H9 (cell line): ENCODE measurements around the gene CHL1. TPM values are rescaled to one million over a fixed set of nuclear protein-coding genes. Genes with fewer than 3 reads are reported as not detected.

Source experiments
- DNase-seq: peaks from one replicate; pipeline ENCODE4 v3.0.0-alpha.2; 2017
- H2AFZ ChIP-seq: one replicate; pipeline ENCODE4 v1.6.1; 2013; ENCODE audit warnings: mild to moderate bottlenecking, low read length, control low read depth, moderate library complexity
- H2AK5ac ChIP-seq: 2 replicates; pipeline ENCODE4 v1.6.1; 2013; ENCODE audit warnings: low read length, control low read depth, mixed read lengths; ENCODE audit not compliant: insufficient read length
- H2BK120ac ChIP-seq: one replicate; pipeline ENCODE4 v1.6.1; 2013; ENCODE audit warnings: low read depth, mild to moderate bottlenecking, low read length, control low read depth, inconsistent platforms; ENCODE audit not compliant: poor library complexity, severe bottlenecking
- H2BK12ac ChIP-seq: 2 replicates; pipeline ENCODE4 v1.6.1; 2013; ENCODE audit warnings: low read length, control low read depth, mixed read lengths, low read depth; ENCODE audit not compliant: insufficient read length
- H2BK15ac ChIP-seq: 2 replicates; pipeline ENCODE4 v1.6.1; 2013; ENCODE audit warnings: low read depth, low read length, control low read depth
- H2BK20ac ChIP-seq: one replicate; pipeline ENCODE4 v1.6.1; 2013; ENCODE audit warnings: low read depth, mild to moderate bottlenecking, low read length, control low read depth, inconsistent platforms; ENCODE audit not compliant: poor library complexity, severe bottlenecking
- H2BK5ac ChIP-seq: 2 replicates; pipeline ENCODE4 v1.6.1; 2013; ENCODE audit warnings: low read length, control low read depth, mixed read lengths; ENCODE audit not compliant: insufficient read length
- H3K14ac ChIP-seq: 2 replicates; pipeline ENCODE4 v1.6.1; 2013; ENCODE audit warnings: low read length, control low read depth; ENCODE audit not compliant: insufficient read depth
- H3K18ac ChIP-seq: 2 replicates; pipeline ENCODE4 v1.6.1; 2013; ENCODE audit warnings: low read depth, mild to moderate bottlenecking, mixed read lengths, low read length, control low read depth; ENCODE audit not compliant: insufficient read length
- H3K23ac ChIP-seq: 2 replicates; pipeline ENCODE4 v1.6.1; 2013; ENCODE audit warnings: low read length, control low read depth, mixed read lengths, low read depth; ENCODE audit not compliant: insufficient read length
- H3K23me2 ChIP-seq: 2 replicates; pipeline ENCODE4 v1.6.1; 2013; ENCODE audit warnings: low read depth, mild to moderate bottlenecking, mixed read lengths, low read length, control low read depth; ENCODE audit not compliant: insufficient read length, poor library complexity, severe bottlenecking
- H3K27ac ChIP-seq: 2 replicates; pipeline ENCODE4 v1.5.1; 2013; ENCODE audit warnings: low read length, control low read depth, mixed read lengths, low read depth; ENCODE audit not compliant: insufficient read length
- H3K27me3 ChIP-seq: 2 replicates; pipeline ENCODE4 v1.6.1; 2013; ENCODE audit warnings: low read length, control low read depth, inconsistent platforms; ENCODE audit not compliant: insufficient read depth
- H3K4ac ChIP-seq: 2 replicates; pipeline ENCODE4 v1.6.1; 2013; ENCODE audit warnings: low read depth, mild to moderate bottlenecking, control low read depth, inconsistent platforms, low read length, moderate library complexity
- H3K4me1 ChIP-seq: 2 replicates; pipeline ENCODE4 v1.6.1; 2013; ENCODE audit warnings: low read length, control low read depth, inconsistent platforms; ENCODE audit not compliant: insufficient read depth
- H3K4me2 ChIP-seq: 2 replicates; pipeline ENCODE4 v1.6.1; 2013; ENCODE audit warnings: low read length, control low read depth, mixed read lengths; ENCODE audit not compliant: insufficient read length, insufficient read depth
- H3K56ac ChIP-seq: 2 replicates; pipeline ENCODE4 v1.6.1; 2013; ENCODE audit warnings: low read depth, mild to moderate bottlenecking, mixed read lengths, low read length, control low read depth; ENCODE audit not compliant: insufficient read length
- H3K79me1 ChIP-seq: 2 replicates; pipeline ENCODE4 v1.6.1; 2013; ENCODE audit warnings: low read depth, mild to moderate bottlenecking, moderate library complexity, low read length, control low read depth, inconsistent platforms; ENCODE audit not compliant: insufficient read depth, poor library complexity, severe bottlenecking
- H3K79me2 ChIP-seq: 2 replicates; pipeline ENCODE4 v1.6.1; 2013; ENCODE audit warnings: low read length, control low read depth, inconsistent platforms; ENCODE audit not compliant: insufficient read depth
- H3K9ac ChIP-seq: 2 replicates; pipeline ENCODE4 v1.6.1; 2013; ENCODE audit warnings: low read length, control low read depth, mixed read lengths; ENCODE audit not compliant: insufficient read length; ENCODE audit errors: extremely low read depth
- H3K9me3 ChIP-seq: one replicate; pipeline ENCODE4 v1.6.1; 2013; ENCODE audit warnings: low read depth, low read length, inconsistent platforms; ENCODE audit not compliant: control insufficient read depth
- H3T11ph ChIP-seq: one replicate; pipeline ENCODE4 v1.6.1; 2013; ENCODE audit warnings: mild to moderate bottlenecking, low read length, control low read depth, inconsistent platforms
- H4K20me1 ChIP-seq: one replicate; pipeline ENCODE4 v1.6.1; 2013; ENCODE audit not compliant: control insufficient read depth, insufficient read length, insufficient read depth
- H4K5ac ChIP-seq: 2 replicates; pipeline ENCODE4 v1.6.1; 2013; ENCODE audit warnings: low read depth, mild to moderate bottlenecking, mixed read lengths, low read length, control low read depth; ENCODE audit not compliant: insufficient read length
- H4K8ac ChIP-seq: replicated peaks from 2 replicates; pipeline ENCODE4 v1.6.1; 2013; ENCODE audit warnings: low read length, control low read depth, mixed read lengths, low read depth; ENCODE audit not compliant: insufficient read length
- H4K91ac ChIP-seq: 2 replicates; pipeline ENCODE4 v1.6.1; 2013; ENCODE audit warnings: low read depth, mild to moderate bottlenecking, moderate library complexity, mixed read lengths, low read length, control low read depth; ENCODE audit not compliant: insufficient read length
- H3K27ac Mint-ChIP-seq, 3 experiments: 2 replicates in 2 of 3; 3 replicates in 1 of 3; pipeline ENCODE4 v1.8.0; 2020 to 2021; ENCODE audit warnings: mixed read lengths in 3 of 3, mild to moderate bottlenecking in 1 of 3, moderate library complexity in 1 of 3
- H3K27me3 Mint-ChIP-seq: 2 replicates; pipeline ENCODE4 v1.8.0; 2021; ENCODE audit warnings: low read depth, mild to moderate bottlenecking, moderate library complexity, mixed read lengths
- H3K36me3 Mint-ChIP-seq, 3 experiments: 2 replicates in 2 of 3; 3 replicates in 1 of 3; pipeline ENCODE4 v1.8.0; 2020 to 2021; ENCODE audit warnings: low read depth in 3 of 3, mixed read lengths in 3 of 3; ENCODE audit not compliant: insufficient read depth in 1 of 3
- H3K4me1 Mint-ChIP-seq, 2 experiments: 2 replicates each; pipeline ENCODE4 v1.8.0; 2020; ENCODE audit warnings: mixed read lengths in 2 of 2
- H3K4me3 Mint-ChIP-seq, 2 experiments: 2 replicates in 1 of 2; 3 replicates in 1 of 2; pipeline ENCODE4 v1.8.0; 2020 to 2021; ENCODE audit warnings: mild to moderate bottlenecking in 2 of 2, mixed read lengths in 2 of 2, moderate library complexity in 1 of 2
- H3K9me3 Mint-ChIP-seq, 2 experiments: 2 replicates in 1 of 2; 3 replicates in 1 of 2; pipeline ENCODE4 v1.8.0; 2020; ENCODE audit warnings: mild to moderate bottlenecking in 2 of 2, mixed read lengths in 2 of 2, moderate library complexity in 1 of 2
- CTCF ChIP-seq: fragments of 200-600 bp; sonication (generic); conservative IDR thresholded peaks from 3 replicates; pipeline ENCODE4 v1.8.0; 2021; ENCODE audit warnings: antibody characterized with exemption, mild to moderate bottlenecking
- WGBS: extraction: QIAGEN DNeasy Blood & Tissue Kit; methylation state at CpG from one replicate; pipeline ENCODE4 v1.1.7; 2013; ENCODE audit warnings: missing lambda C conversion rate, low lambda C conversion rate, mixed read lengths; ENCODE audit not compliant: insufficient read length; ENCODE audit errors: extremely low coverage; 5-methylcytosine and 5-hydroxymethylcytosine counted together
- total RNA-seq: library from RNA; stranded (reverse); gene quantifications from 2 replicates; pipeline ENCODE4 v1.2.1, GENCODE V29; 2021

The CHL1 gene
- total RNA-seq, 1 experiment from 2014 or later: not detected

- H3K27ac Mint-ChIP-seq: no peak overlapping the region
- DNase-seq: no peak
- H3K27me3 Mint-ChIP-seq: no peaks in the 10 kb centered on the region
- Histone ChIP-seq H3K18ac (no peak overlapping the region), H3K9ac (no peak overlapping the region), H3T11ph (no peak overlapping the region), H3K27me3 (no peaks in the 10 kb centered on the region), H2AFZ (no peak overlapping the region), H2BK12ac (no peak overlapping the region), H2BK120ac (no peak overlapping the region), H4K8ac (no peak overlapping the region), H2BK5ac (no peak overlapping the region), H3K27ac (no peak overlapping the region), H3K23ac (no peak overlapping the region), H3K4ac (no peak overlapping the region), H3K56ac (no peak overlapping the region), H3K14ac (no peak overlapping the region), H3K9me3 (no peaks in the 10 kb centered on the region), H3K23me2 (no peaks in the 10 kb centered on the region), H2BK15ac (no peak overlapping the region), H2BK20ac (no peak overlapping the region), H3K79me2 (no peaks in the 10 kb centered on the region), H2AK5ac (no peak overlapping the region), H4K91ac (no peak overlapping the region), H3K4me2 (no peak overlapping the region), H4K20me1 (no peaks in the 10 kb centered on the region), H4K5ac (no peak overlapping the region), H3K4me1 (no peaks in the 10 kb centered on the region), H3K79me1 (no peaks in the 10 kb centered on the region)
- no peaks in the 10 kb centered on the region for H3K9me3 Mint-ChIP-seq
- TF ChIP-seq CTCF: no peak
- no CpG with 5 or more reads among the region's 1 CpG for WGBS
- no peak overlapping the region for H3K4me3 Mint-ChIP-seq
- H3K36me3 Mint-ChIP-seq: no peaks in the 10 kb centered on the region
- H3K4me1 Mint-ChIP-seq: peaks cover 0 to 6% of the 10 kb centered on the region in 2 experiments; a peak in 2 of 4 replicates
Observed at GRCh38 chr3:247916-248315, 51.4 kb downstream of the CHL1 start.
